BJ (cell line): ENCODE results near the gene FNDC11. TPM values are rescaled to one million over a fixed set of nuclear protein-coding genes. Genes with fewer than 3 reads are reported as not detected.

ENCODE experiments used
- CTCF ChIA-PET: fragments of 350-600 bp; formaldehyde crosslinking; extraction: SDS; loops from one replicate; lab custom pipeline; 2021; ENCODE audit warnings: antibody characterized with exemption, inconsistent platforms; lab: Yijun Ruan, JAX
- POLR2A ChIA-PET: fragments of 300-600 bp; sonication (Branson Sonifier 250); formaldehyde crosslinking; extraction: SDS; loops from one replicate; lab custom pipeline; 2021; ENCODE audit warnings: antibody characterized with exemption; lab: Charles Lee
- DNase-seq: peaks from one replicate; pipeline ENCODE4 v3.0.0-alpha.2; 2011; ENCODE audit warnings: low read depth
- H3K27me3 ChIP-seq: 2 replicates; pipeline ENCODE4 v1.6.0; 2011; ENCODE audit warnings: low read length; ENCODE audit not compliant: control insufficient read depth, insufficient read depth
- H3K36me3 ChIP-seq: 2 replicates; pipeline ENCODE4 v1.5.1; 2011; ENCODE audit warnings: low read length; ENCODE audit not compliant: control insufficient read depth, insufficient read depth
- H3K4me3 ChIP-seq: 2 replicates; pipeline ENCODE4 v1.5.1; 2011; ENCODE audit warnings: low read depth, mild to moderate bottlenecking, control low read depth, low read length
- polyA plus RNA-seq: library from polyadenylated mRNA; depleted of rRNA; stranded (reverse); fragments of >200 nt; gene quantifications from 2 replicates; pipeline ENCODE4 v1.2.3, GENCODE V29; 2011
- TF ChIP-seq, protein P1 (sequence below): IDR thresholded peaks from 2 replicates; pipeline ENCODE4 v1.5.1; 2011; ENCODE audit warnings: low read depth, mild to moderate bottlenecking, control low read depth, inconsistent platforms, low read length, moderate library complexity; ENCODE audit not compliant: insufficient read depth

FNDC11 gene
- polyA plus RNA-seq, 1 experiment, result 0.76 TPM

- TF ChIP-seq, protein P1, sequence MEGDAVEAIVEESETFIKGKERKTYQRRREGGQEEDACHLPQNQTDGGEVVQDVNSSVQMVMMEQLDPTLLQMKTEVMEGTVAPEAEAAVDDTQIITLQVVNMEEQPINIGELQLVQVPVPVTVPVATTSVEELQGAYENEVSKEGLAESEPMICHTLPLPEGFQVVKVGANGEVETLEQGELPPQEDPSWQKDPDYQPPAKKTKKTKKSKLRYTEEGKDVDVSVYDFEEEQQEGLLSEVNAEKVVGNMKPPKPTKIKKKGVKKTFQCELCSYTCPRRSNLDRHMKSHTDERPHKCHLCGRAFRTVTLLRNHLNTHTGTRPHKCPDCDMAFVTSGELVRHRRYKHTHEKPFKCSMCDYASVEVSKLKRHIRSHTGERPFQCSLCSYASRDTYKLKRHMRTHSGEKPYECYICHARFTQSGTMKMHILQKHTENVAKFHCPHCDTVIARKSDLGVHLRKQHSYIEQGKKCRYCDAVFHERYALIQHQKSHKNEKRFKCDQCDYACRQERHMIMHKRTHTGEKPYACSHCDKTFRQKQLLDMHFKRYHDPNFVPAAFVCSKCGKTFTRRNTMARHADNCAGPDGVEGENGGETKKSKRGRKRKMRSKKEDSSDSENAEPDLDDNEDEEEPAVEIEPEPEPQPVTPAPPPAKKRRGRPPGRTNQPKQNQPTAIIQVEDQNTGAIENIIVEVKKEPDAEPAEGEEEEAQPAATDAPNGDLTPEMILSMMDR, result no peak
- POLR2A ChIA-PET, result no interaction called here
- CTCF ChIA-PET, result no interaction called here
- no peak overlapping the region for H3K4me3 ChIP-seq
- H3K36me3 ChIP-seq, result peaks cover 29% of the 10 kb centered on the region
- no peak for DNase-seq
- no peaks in the 10 kb centered on the region for H3K27me3 ChIP-seq
These were observed 41.6 kb downstream of the FNDC11 start for GRCh38 chr20:63595416-63596127.

DNA sequence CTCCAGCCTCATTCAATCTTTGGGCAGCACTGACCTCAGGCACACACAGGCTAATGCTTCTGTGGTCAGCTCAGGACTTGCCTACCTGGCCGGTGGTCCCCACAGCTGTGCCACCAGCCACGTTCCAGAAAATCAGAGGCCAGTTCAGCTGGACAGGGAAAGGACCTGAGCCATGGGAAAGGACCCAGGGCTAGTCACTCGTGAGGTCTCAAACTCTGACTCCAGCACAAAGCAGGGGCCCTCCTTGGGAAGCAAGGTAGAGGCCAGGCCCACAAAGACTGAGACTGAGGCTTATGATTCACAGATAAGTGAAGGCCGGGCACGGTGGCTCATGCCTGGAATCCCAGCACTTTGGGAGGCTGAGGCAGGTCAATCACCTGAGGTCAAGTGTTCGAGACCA, 42.5 kb downstream of the FNDC11 start:
- ChIA-PET CTCF (no interaction called here), POLR2A (no interaction called here)
- TF ChIP-seq, protein P1, result no peak

DNA sequence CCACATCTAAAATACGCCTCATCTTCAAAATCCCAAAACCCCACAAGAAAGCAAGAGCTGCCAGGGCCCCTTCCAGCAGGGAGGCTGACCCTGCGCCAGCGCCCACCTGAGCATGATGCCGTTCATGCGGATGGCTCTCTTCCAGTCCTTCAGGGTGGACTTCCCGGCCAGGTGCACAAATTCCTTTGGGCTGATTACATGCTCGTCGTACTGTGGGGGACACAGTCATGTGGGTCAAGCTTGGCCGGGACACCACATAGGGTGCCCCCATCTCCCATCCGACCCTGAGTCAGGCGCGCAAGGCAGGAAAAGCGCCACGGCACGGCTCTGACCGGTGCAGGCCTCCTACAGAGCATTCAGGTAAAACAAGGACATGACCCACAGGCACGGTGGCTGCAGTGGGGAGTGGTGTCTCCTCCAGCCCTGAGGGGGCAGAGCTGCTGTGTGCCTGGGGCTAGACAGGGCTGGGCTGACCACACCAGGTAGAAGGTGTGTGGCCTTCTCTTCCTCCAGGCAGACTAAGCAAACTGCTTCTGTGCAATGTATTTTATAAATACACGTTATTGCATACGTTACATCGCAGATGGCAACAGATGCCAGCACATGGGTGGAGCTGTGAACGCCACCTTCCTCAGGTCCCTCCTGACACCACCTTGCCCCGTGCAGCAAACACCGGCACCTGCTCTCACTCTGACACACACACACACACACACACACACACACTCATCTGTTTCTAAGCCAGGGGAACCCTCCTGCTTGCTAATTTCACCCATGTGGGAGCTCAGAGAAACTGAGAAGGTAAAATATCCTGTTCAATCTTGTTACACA, 43.9 kb downstream of the FNDC11 start:
- CTCF ChIA-PET, result interaction anchor here (0.6 to 1.4 kb wide), 3 partner anchors 13 to 376 kb away, joined by 3 read pairs; no protein-coding TSS in a partner anchor
- TF ChIP-seq, protein P1, result no peak
- Histone ChIP-seq H3K27me3 (no peaks in the 10 kb centered on the region), H3K4me3 (no peak overlapping the region), H3K36me3 (peaks cover 25% of the 10 kb centered on the region)
- no peak for DNase-seq
- POLR2A ChIA-PET, result no interaction called here

More for the DNA sequence above, 42.5 kb downstream of the FNDC11 start:
- no peak for DNase-seq
- no peak overlapping the region for H3K4me3 ChIP-seq
- H3K27me3 ChIP-seq, result no peaks in the 10 kb centered on the region
- H3K36me3 ChIP-seq, result peaks cover 25% of the 10 kb centered on the region

GRCh38 chr20:63598479-63599395, 44.8 kb downstream of the FNDC11 start:
- peaks cover 24% of the 10 kb centered on the region for H3K36me3 ChIP-seq
- DNase-seq, result no peak
- ChIA-PET CTCF (interaction anchor here (1.2 to 1.4 kb wide), 2 partner anchors 12 to 375 kb away, joined by 3 read pairs; no protein-coding TSS in a partner anchor), POLR2A (interaction anchor here (0.5 kb wide), 1 partner anchor 24 kb away, joined by 3 read pairs; no protein-coding TSS in a partner anchor)
- H3K4me3 ChIP-seq, result no peak overlapping the region
- no peaks in the 10 kb centered on the region for H3K27me3 ChIP-seq
- TF ChIP-seq, protein P1, result no peak
